HG02623 (cell line): Measurements from ENCODE around the gene CACNG1.

Experiments
- ATAC-seq: cut with Tn5 transposase; IDR thresholded peaks from one replicate; pipeline ENCODE4 v1.9.1; 2021; ENCODE audit warnings: moderate library complexity; ENCODE audit not compliant: unreplicated experiment

CACNG1 gene

DNA sequence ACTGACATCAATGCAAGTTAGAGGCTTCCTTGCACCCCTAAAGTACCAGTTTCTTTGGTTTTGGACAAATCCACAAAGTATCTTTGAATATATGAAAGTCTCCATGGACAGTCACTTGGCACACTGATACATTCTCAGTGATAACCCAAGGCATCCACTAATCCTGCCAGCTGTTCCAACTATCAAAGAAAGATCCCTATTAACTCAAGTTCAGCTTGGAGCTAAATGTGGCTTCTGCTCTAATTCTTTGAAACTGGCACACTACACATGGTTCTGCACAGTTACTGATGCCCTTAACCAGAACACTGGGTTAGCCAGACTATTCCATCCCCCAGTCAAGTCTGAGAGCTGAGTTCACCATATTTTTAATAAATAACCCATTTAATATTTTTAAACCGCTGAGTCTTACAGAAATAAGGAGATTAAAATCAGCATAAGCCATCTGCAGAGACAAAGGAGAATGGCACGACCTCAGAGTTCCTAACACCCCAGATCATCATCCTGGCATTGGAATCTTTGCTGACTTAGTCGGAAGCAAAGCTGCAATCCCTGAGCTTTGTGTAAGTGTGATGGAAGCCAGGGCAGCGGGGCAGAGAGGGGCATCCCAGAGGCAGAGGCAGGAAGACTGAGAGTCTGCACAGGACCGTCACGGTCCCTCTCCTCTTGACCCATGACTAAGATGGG lies 6.3 kb downstream of the CACNG1 start:
- ATAC-seq = no peak

DNA sequence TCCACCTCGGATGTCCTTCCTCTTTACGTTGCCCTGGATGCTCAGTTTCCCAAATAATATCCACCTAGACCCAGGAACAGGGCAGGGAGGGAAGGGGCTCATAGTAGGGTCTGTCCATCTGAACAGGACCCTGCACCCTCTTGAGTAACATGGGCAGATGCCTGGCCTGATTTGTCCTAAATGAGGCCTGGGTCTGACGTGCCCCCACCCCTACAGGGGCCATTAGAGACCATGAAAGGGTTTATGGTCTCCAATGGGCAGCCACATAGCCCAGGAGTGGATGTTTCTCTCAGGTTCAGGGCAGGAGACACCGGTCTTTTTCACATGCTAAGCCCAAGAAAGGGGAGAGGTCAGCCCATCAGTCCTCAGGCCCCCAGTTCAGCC lies 6.8 kb downstream of the CACNG1 start:
- no peak for ATAC-seq

DNA sequence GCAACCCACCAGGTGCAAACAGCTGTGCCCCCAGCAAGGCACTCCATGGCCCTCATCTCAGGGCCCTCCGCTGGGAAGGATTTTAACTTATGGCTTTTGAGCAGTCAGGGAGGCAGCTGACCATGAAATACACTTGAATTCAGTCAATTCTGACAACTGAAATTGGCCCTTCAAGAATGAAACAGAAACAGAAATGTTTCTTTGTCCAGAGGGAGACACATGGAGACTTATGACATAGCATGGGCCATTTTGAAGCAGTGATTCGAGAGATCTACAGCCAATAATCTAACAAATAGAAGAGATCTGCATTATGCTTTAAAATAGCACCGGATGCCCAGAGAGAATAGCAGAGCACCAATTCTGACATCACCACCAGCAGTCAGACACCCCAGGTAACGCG lies 7.5 kb downstream of the CACNG1 start:
- ATAC-seq = no peak

DNA sequence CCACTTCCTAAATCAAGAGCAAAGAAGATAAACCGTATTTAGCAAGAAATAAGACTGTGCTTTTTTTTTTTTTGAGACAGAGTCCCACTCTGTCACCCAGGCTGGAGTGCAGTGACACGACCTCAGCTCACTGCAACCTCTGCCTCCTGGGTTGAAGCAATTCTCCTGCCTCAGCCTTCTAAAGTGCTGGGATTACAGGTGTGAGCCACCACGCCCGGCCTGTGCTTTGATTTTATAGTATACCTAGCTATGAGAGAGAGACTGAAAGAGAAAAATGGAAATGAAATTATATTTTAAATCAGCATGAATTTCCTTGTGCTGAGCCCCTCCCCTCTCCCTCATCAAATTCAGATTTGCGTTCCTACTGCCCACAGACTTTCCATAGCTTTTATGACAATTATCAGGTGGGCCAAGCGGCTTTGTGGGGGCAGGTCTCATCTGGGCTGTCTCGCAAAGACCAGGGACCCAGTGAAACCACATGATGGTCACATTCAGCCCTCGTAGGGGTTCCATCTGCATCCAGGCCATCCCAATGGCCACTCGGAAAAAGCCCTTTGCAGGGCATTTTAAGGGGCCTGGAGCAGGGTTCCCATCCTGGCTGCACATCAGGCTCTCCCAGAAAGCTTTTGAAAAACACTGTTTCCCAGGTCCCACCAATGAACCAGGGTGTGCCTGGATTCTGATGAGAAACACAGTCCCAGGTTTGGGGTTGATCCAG lies 8.5 kb downstream of the CACNG1 start:
- ATAC-seq = no peak

DNA sequence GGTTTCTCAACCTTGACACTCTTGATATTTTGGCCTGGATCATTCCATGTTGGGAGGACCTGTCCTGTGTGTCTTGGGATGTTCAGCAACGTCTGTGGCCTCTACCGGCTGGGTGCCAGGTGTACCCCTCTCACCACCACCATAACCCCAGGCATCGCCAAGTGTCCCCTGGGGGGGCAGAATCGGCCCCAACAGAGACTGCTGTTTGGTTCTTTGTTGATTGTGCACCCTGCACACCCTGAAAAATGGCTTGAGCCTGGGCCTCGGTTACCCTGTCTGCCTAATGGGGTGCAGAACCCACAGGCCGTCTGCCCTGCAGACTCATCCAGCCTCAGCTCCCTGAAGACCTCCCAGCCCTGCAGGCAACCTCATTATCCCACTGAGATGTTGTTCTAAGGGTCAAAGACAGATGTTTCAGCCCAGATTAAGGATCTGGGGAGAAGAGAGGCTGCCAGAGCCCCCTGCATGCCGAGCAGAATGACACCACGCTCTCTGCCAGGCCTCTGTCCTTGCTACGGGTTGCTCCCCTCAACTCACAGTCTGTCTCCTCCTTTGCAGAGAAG lies 9.2 kb downstream of the CACNG1 start:
- ATAC-seq = no peak

DNA sequence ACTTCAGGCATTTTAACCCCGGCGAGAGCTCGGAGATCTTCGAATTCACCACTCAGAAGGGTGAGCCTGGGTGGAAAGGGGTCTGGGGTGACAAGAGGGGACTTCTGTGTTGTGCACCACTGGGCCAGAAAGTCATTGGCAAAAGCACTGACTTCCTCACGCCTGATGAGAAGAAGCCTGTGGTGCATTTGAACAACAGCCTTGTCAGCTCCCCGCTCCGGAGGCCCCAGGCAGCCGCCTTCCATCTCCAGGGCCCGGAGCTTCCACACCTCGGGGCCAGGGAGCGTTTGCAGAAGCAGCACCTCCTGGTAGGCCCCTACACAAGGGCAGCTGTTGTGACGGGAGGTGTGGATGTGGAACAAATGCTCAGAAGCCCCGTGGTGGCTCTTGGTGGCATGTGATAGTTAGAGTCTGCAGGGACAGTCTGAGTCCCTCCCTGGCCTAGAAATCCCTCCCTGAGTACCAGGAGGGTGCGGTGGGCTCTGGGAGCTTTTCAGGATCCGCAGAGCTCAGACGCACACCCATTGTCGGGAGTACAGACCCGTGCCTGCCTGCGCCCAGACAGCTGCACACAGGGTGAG lies 9.7 kb downstream of the CACNG1 start:
- no peak for ATAC-seq

DNA sequence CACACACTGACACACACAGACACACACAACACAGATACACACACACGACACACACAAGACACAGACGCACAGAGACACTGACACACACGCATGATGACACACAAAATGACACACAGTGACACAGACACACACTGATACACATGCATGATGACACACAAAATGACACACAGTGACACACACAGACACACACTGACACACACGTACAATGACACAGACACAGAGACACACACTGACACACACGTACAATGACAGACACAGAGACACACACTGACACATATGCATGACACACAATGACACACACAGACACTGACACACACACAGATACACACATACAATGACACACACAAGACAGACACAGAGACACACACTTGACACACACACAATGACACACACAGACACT lies 10.3 kb downstream of the CACNG1 start:
- no peak for ATAC-seq

DNA sequence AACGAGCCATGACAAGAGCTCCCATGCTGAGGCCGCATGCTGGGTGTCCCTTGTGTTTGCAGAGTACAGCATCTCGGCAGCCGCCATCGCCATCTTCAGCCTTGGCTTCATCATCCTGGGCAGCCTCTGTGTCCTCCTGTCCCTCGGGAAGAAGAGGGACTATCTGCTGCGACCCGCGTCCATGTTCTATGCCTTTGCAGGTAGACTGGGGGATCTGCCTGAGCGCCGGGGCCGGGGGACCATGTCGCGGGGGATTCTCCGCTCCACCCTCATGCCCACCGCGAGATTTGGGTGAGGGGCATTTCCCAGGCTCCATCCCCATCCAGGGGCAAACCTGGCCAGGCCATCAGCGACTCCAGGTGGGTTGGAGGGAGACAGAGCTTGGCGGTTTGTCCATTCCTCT lies 10.7 kb downstream of the CACNG1 start:
- no peak for ATAC-seq

DNA sequence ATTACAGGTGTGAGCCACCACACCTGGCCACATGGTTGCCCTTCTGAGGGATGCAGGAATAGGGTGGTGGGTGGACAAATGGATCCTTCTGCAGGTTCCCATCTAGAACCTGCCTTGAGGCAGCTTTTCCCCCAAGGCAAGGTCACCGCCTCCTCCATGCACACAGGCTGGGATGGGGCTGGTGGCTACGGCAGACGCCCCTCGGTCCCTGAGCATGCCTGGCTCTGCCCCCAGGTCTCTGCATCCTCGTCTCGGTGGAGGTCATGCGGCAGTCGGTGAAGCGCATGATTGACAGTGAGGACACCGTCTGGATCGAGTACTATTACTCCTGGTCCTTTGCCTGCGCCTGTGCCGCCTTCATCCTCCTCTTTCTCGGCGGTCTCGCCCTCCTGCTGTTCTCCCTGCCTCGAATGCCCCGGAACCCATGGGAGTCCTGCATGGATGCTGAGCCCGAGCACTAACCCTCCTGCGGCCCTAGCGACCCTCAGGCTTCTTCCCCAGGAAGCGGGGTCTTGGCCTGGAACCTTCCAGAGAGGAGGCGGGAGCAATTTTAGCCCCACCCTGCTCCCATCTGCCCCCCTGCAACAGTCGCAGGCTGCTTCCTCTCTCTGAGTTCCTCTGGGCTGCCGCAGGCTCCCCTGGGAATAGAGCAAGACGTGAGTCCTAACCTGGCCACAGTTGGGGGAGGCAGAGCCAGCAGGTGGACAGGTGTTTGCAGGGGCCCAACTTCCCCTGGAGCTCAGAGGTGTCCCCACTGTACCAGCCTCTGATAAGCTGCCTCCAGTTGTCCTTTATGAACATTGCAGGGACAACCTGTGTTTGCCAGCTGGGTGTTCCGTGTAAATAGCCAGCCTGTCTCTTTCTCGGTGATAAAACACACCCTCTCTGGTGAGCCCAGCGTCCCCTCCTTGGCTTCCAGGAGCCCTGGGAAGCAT lies 11.7 kb downstream of the CACNG1 start:
- ATAC-seq = no peak

DNA sequence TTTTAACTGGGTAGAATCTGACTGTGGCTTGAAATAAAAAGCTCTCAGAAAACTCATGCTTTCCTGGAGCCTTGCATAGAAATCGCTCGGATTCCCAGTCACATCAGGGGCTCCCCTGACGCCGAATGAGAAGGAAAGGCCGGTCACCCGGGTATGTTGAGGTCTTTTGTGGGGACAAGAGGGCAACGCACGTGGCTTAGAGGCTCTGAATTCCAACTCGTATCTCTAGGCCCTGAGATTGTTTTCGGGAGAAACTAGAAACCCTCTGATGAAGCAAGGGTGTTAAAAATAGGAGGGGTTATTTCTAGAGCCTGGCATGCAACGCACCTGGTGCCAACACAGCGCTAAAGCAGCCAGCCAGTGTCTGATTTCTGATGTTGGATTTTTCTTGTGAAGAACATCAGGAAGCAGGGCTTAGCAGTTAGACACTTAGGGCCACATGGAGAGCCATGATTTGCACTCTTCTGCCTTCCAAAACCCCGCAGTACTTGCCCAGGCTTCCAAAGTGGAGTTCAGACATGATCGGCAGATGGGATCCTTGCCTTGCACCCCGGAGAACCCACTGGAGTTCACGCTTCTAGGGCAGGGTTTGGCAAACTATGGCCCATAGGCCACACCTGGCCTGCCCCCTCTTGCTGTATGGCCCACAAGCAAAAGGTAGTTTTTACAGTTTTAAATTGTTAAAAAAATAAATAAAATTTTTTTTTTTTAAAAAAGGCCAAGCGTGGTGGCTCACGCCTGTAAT lies 12.6 kb downstream of the CACNG1 start:
- no peak for ATAC-seq

DNA sequence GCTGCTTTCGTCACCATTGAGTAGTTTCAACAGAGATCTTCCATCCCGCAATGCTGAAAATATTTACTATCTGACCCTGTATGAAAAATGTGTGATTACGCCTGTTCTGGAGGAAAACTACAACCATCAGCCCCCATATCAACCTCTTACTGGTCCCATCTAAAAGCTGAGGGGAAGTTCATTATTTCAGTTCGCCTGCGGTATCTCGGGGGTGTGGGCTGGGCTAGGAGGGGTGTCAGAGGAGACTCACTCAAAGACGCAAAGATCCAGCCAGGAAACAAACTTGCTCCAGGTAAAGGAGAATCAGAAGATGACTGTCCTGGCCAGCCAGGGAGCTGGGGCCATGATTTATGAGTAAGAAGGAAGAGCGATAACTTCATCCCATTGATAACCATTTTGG lies 13.7 kb downstream of the CACNG1 start:
- ATAC-seq = no peak

DNA sequence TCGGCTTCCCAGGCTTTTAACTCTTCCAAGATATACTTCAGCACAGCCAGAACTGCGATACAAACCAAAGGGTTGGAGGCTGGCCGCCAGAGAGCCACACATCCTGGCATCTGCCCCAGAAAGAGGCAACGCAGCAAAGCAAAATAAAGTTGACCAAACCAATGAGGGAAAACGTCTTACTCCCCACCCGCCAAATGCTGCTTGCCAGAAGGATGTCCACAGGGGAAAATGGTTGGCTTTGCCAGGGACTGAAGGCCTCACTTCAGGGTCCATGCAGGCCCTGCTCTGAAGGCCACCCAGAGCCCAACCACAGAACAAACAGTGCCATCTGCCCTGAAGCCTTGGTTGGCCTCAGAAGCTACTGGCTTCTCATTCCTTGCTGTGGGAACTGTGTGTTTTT lies 15.0 kb downstream of the CACNG1 start:
- ATAC-seq = no peak

DNA sequence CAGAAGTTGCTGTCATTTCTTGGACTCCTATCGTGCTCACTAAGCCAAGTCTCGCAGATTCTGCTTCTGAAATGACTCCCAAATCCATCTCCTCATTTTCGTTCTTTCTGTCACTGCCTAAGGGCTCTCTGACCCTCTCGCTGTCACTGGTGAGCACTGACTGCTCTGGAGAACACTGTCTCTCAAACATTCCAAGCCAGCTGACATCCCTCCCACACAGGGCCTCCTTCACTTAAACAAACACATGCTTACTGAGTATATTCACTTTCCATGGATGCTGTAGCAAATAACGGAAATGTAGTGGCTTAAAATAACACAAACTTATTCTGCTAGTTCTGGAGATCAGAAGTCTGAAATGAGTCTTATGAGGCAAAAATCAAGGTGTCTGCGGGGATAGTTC lies 18.8 kb downstream of the CACNG1 start:
- no peak for ATAC-seq

DNA sequence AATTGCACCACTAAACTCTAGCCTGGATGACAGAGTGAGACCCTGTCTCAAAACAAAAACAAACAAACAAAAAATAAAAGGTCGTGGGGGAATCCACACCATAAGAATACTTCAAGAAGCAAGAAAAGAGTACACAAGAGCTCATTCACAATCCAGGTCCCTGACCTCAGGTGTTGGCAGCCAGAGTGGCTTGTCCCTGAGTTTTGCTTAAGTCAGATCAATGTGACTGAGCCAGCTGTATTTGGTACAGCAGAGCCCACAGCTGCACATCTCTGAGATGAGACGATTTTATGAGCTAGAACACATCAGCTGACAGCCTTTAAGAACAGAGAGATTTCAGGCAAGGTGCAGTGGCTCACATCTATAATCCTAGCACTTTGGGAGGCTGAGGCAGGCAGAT lies 22.4 kb downstream of the CACNG1 start:
- no peak for ATAC-seq

DNA sequence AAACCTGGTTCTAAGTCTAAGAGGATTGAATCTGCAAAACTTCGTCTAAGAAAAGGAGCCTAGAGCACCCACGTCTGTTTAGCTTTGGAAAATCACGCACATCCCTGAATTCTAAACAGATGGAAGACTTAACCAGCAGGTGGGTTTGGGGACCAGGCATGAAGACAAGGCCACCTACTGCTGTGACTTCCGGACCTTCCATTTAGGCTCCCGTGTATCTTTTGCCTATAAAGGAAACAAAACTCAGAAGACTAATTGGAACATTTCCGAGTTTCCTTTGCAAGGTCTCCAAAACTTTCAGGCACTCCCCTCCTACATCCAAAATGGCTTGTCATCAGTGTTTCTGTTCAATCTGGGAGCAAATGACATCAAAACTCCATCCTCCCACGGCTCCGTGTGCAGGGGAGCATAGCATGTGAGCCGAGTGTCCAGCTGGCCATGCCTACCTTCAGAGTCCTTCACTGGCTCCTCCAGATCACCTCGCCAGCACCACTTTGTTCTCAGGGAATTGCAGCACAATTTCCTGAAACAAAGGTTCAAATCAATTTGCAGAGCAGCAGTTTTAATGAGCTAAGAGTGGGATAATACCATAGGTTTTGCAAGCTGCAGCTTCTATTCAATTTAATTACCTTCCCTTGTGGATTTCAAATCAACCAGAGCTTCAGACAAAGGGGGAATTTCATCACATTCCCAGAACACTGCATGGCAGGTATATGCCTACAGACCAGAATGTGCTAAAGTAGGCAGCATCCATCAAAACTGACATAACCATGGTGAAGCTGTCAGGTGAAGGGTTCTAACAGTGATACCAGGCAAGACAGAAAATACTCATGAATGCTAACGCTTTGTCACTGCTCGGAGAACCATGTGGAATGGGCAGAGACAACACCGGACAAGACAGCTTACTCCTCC lies 23.5 kb downstream of the CACNG1 start:
- ATAC-seq = no peak

DNA sequence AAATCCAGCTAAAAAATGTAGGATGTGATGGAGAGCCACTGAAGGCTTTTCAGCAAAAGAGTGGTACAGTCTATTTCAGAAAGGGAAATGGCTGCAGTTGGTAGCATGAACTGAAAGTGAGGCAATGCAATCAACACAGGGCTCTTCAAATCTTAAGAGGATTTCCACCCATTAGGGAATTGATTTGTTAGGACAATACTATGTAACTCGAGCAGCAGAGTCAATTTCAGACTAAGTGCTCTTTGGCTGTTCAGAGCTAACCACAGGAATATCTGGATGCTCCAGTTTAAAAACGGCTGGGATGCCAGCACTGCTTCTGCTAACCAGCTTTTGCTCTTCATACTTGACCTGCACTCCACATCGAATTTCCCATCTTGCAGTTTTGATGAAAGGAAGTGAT lies 24.6 kb downstream of the CACNG1 start:
- no peak for ATAC-seq

DNA sequence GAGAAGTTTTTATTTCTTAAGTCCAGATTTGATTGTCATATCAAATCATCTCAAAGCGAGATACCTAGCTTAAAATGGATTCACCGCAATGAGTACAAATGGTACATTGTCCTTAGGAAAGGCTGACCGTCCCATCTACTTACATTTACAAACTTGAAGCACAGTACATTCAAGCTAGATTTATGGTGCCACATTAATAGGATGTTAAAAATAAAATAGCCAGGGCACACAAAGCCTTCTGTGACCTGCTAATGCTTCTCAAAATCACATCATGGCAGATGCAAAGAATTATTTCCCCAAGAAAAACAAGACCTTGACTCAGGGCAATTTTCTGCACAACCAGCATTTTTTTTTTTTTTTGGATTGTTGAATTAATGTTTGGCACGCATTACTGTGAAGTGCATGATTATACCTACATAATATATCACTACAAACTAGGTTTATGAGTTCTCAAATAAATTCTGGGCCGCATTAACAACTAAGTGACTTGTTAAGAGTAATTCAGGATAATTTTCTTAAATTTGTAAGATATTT lies 25.3 kb downstream of the CACNG1 start:
- no peak for ATAC-seq

DNA sequence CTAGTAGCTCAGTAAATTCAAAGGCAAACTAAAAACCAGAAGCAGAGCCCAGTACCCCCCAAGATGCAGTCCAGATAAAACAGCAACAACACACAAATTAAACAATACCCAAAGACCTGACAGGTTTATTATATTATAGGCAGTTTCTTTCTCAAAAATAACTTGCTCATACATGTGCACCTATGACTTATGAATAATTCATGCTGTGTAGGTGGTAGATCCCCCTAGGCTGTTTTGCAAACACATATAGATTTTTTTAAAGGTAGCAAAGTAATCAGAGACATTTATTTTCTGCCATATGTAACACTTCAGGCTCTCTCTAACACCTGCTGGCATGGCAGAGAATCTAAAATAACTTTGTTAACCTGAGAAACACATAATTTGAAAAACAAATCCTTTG lies 27.2 kb downstream of the CACNG1 start:
- no peak for ATAC-seq

DNA sequence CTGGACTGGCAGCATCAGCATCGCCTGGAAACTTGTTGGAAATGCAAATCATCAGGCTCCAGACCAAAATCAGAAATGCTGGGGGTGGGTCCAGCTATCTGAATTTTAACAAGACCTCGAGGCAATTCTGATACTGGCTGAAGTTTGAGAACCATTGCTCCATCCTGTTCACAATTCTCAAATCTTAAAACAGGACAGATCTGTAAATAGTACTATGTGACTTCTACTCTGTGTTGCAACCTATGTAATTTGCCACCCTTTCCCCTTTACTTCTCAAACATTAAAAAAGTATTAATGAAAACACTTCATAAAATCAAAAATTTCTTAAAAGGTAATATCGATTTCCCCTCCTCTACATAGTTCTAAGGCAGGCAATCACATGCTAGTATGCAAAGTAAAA lies 28.5 kb downstream of the CACNG1 start:
- no peak for ATAC-seq
